ENCODE measurements around the gene KDM4B.
"Not testable (repeated sequence)": the region's sequence is repeated elsewhere in the genome, so short reads cannot be mapped to it uniquely, and the experiment has no call there.

Gene KDM4B

GRCh38 chr19:5189318-5189607, 220.3 kb downstream of the KDM4B start:
- in situ Hi-C loops (cut with HindIII; ENCODE audit: low pct_ligation_motif_present, low sequenced_read_pairs), result no loop called here
- no peak for DNase-seq

GRCh38 chr19:5191091-5191490, 222.2 kb downstream of the KDM4B start:
- TF ChIP-seq CTCF (IDR thresholded peaks at IDR 0.05; ENCODE audit: low read depth, low read length, missing control alignments), result no peak
- no peaks in the 10 kb centered on the region for H3K36me3 ChIP-seq (replicated peaks)
- H3K27ac ChIP-seq, result no peak overlapping the region
- no peak for DNase-seq
- in situ Hi-C loops (cut with HindIII; ENCODE audit: low pct_ligation_motif_present, low sequenced_read_pairs), result no loop called here
- no peak overlapping the region for H3K4me3 ChIP-seq (ENCODE audit: low read depth, low read length)
- no peaks in the 10 kb centered on the region for H3K27me3 ChIP-seq (replicated peaks)

More at GRCh38 chr19:5189318-5189607, 220.3 kb downstream of the KDM4B start:
- TF ChIP-seq CTCF (IDR thresholded peaks at IDR 0.05; ENCODE audit: low read depth, low read length, missing control alignments), result no peak
- no peaks in the 10 kb centered on the region for H3K36me3 ChIP-seq (replicated peaks)
- H3K27me3 ChIP-seq (replicated peaks), result no peaks in the 10 kb centered on the region
- no peak overlapping the region for H3K27ac ChIP-seq
- H3K4me3 ChIP-seq (ENCODE audit: low read depth, low read length), result no peak overlapping the region

- in situ Hi-C loops (cut with HindIII; ENCODE audit: low pct_ligation_motif_present, low sequenced_read_pairs), result no loop called here
- TF ChIP-seq CTCF (IDR thresholded peaks at IDR 0.05; ENCODE audit: low read depth, low read length, missing control alignments), result no peak
- no peaks in the 10 kb centered on the region for H3K27me3 ChIP-seq (replicated peaks)
- H3K4me3 ChIP-seq (ENCODE audit: low read depth, low read length), result no peak overlapping the region
- no peaks in the 10 kb centered on the region for H3K36me3 ChIP-seq (replicated peaks)
- DNase-seq, result no peak
- no peak overlapping the region for H3K27ac ChIP-seq
Observed at GRCh38 chr19:5192568-5192967, 223.7 kb downstream of the KDM4B start.

- no peak for DNase-seq
- in situ Hi-C loops (cut with HindIII; ENCODE audit: low pct_ligation_motif_present, low sequenced_read_pairs), result no loop called here
- no peaks in the 10 kb centered on the region for H3K27me3 ChIP-seq (replicated peaks)
- H3K27ac ChIP-seq, result no peak overlapping the region
- H3K4me3 ChIP-seq (ENCODE audit: low read depth, low read length), result no peak overlapping the region
- no peak for TF ChIP-seq CTCF (IDR thresholded peaks at IDR 0.05; ENCODE audit: low read depth, low read length, missing control alignments)
- no peaks in the 10 kb centered on the region for H3K36me3 ChIP-seq (replicated peaks)
Observed at GRCh38 chr19:5193192-5193591, 224.3 kb downstream of the KDM4B start.

GRCh38 chr19:5194641-5195040, 225.7 kb downstream of the KDM4B start:
- H3K36me3 ChIP-seq (replicated peaks), result no peaks in the 10 kb centered on the region
- no peak for TF ChIP-seq CTCF (IDR thresholded peaks at IDR 0.05; ENCODE audit: low read depth, low read length, missing control alignments)
- DNase-seq, result no peak
- no peaks in the 10 kb centered on the region for H3K27me3 ChIP-seq (replicated peaks)
- no peak overlapping the region for H3K4me3 ChIP-seq (ENCODE audit: low read depth, low read length)
- in situ Hi-C loops (cut with HindIII; ENCODE audit: low pct_ligation_motif_present, low sequenced_read_pairs), result no loop called here
- no peak overlapping the region for H3K27ac ChIP-seq

- H3K36me3 ChIP-seq (replicated peaks); H3K27ac ChIP-seq; DNase-seq; in situ Hi-C loops (cut with HindIII; ENCODE audit: low pct_ligation_motif_present, low sequenced_read_pairs); H3K27me3 ChIP-seq (replicated peaks); H3K4me3 ChIP-seq (ENCODE audit: low read depth, low read length): not testable (repeated sequence)
Observed at GRCh38 chr19:5195587-5195986, 226.7 kb downstream of the KDM4B start.

All from brain microvascular endothelial cell (primary cell).